ENCODE data around the gene ABCG1.

- no peak for TF ChIP-seq POLR2A (IDR thresholded peaks at IDR 0.05)
- no peak for TF ChIP-seq CTCF (IDR thresholded peaks at IDR 0.05)
These were observed 120.1 kb downstream of the ABCG1 start for GRCh38 chr21:42338729-42339715.
